Measurements from ENCODE around the gene MARK4. TPM values are rescaled to one million over a fixed set of nuclear protein-coding genes. Genes with fewer than 3 reads are reported as not detected.

The MARK4 gene
- total RNA-seq, 1 donor from 2014 or later, result 17.5 TPM

DNA sequence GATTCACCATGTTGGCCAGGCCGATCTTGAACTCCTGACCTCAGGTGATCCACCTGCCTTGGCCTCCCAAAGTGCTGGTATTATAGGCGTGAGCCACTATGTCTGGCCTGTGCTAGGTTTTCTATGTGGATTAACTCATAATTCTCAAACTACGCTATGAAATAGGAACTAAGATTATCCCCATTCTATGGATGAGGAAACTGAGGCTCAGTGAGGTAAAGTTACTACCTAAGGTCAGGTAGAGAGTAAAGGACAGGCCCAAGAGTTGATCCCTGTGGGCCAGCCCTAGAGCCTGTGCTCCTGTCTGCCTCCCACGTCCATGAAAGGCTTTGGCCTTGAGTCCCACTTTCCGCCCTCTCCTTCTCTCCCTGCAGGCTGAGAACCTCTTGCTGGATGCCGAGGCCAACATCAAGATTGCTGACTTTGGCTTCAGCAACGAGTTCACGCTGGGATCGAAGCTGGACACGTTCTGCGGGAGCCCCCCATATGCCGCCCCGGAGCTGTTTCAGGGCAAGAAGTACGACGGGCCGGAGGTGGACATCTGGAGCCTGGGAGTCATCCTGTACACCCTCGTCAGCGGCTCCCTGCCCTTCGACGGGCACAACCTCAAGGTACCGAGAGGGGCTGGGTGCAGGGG lies 20.1 kb downstream of the MARK4 start:
- no peak for ATAC-seq
- DNase-seq (ENCODE audit: low spot score), result no peak

GRCh38 chr19:45271735-45272108 lies 20.7 kb downstream of the MARK4 start:
- ATAC-seq (peak; percentile 15), DNase-seq (ENCODE audit: low spot score) (no peak)

- ATAC-seq (no peak), DNase-seq (ENCODE audit: low spot score) (no peak)
Observed at GRCh38 chr19:45273521-45273855, 22.4 kb downstream of the MARK4 start.

- no peak for ATAC-seq
- no peak for DNase-seq (ENCODE audit: low spot score)
Observed at GRCh38 chr19:45275370-45275971, 24.4 kb downstream of the MARK4 start.

GRCh38 chr19:45276284-45276687 lies 25.2 kb downstream of the MARK4 start:
- ATAC-seq (no peak), DNase-seq (ENCODE audit: low spot score) (no peak)

- DNase-seq (ENCODE audit: low spot score) (no peak), ATAC-seq (no peak)
Observed at GRCh38 chr19:45278087-45278486, 27.0 kb downstream of the MARK4 start.

DNA sequence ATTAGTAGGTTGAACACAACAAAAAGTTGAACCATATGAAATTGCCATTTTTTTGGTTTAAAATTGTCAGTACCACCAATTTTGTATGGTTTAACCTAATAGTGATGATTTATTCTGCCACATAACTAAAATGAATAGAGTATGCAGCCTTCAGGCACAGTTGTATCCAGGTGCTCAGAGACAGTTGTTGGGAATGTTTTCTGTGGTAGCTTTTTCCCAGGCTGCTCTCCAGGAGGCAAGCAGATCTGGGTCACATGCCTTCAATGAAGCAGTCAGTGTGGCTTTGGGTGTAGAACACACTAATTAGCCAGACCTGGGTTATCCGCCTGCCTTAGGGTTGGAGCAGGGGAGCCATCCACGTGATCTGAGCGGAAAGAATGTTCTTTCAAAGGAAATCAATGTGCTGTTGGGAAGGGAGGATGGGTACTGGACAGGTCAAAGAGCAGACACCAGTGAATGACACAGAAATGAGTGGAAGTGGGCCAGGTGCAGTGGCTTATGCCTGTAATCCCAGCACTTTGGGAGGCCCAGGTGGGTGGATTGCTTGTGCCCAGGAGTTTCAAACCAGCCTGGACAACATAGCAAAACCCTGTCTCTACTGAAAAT lies 28.6 kb downstream of the MARK4 start:
- DNase-seq (ENCODE audit: low spot score) (peak; percentile 92), ATAC-seq (peak; percentile 82)

- no peak for DNase-seq (ENCODE audit: low spot score)
- ATAC-seq, result peak; percentile 70
Observed at GRCh38 chr19:45280471-45280961, 29.4 kb downstream of the MARK4 start.

DNA sequence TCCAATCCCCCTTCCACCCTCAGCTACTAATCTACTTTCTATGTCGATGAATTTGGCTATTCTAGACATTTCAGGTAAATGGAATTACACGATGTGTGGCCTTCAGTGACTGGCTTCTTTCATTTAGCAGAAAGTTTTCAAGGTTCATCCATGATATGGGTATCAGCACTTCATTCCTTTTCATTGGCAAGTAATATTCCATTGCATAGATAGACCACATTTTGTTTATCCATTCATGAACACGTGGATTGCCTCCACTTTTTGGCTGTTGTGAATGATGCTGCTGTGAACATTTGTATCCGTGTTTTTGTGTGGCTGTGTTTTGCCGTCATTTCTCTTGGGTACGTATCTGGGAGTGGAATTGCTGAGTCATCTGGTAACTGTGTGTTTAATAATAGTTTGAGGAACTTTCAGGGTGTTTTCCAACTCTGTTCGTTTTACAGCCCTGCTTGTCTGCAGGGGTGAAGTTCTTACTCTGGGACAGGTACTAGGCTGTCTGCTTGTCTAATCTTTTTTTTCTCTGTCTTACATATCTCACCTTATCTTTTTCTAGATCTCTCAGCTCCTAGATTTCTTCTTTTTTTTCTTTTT lies 32.5 kb downstream of the MARK4 start:
- DNase-seq (ENCODE audit: low spot score), result no peak
- no peak for ATAC-seq

DNA sequence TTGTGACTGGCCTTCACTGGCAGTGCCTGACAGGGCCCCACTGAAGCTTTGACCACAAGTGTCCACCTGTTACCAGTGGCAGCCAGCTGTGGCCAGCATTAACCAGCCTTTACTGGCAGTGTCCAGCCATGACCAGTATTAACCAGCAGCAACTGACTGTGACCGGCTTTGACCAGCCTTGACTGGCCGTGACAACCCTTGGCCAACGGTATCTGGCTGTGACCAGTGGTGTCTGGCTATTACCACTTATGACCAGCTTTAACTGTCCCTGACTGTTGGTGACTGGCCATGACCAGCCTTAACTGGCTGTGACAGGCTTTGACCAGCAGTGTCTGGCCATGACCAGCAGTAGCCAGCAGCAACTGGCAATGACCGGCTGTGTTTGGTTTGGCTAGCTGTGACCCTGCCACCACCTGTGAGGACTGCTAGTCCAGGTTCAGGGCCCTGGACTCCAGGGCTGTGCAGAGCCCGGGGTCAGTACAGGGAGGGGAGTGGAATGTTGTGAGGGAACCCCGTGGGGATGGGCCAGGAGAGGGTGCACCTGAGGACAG lies 39.4 kb downstream of the MARK4 start:
- DNase-seq (ENCODE audit: low spot score), result peak; percentile 94
- peak; percentile 77 for ATAC-seq

DNA sequence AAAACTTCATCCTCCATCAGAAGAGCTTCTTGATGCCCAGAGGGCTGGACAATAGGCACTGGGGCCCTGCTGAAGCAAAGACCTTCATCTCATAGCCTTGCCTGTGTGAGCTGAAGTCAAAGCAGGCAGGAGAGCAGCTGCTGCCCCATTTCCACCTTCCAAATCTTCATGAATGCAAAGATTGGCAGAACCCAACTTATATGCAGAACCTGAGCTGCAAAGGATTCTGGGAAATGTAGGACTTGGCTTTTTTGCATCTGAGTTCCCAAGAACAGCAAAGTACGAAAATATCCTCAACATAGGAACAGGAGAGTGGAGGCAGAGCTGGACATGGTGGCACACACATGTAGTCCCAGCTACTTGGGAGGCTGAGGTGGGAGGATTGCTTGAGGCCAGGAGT lies 40.8 kb downstream of the MARK4 start:
- ATAC-seq (no peak), DNase-seq (ENCODE audit: low spot score) (no peak)

GRCh38 chr19:45293682-45294081 lies 42.6 kb downstream of the MARK4 start:
- no peak for ATAC-seq
- DNase-seq (ENCODE audit: low spot score), result no peak

- peak; percentile 95 for DNase-seq (ENCODE audit: low spot score)
- peak; percentile 76 for ATAC-seq
Observed at GRCh38 chr19:45294291-45295029, 43.4 kb downstream of the MARK4 start.

DNA sequence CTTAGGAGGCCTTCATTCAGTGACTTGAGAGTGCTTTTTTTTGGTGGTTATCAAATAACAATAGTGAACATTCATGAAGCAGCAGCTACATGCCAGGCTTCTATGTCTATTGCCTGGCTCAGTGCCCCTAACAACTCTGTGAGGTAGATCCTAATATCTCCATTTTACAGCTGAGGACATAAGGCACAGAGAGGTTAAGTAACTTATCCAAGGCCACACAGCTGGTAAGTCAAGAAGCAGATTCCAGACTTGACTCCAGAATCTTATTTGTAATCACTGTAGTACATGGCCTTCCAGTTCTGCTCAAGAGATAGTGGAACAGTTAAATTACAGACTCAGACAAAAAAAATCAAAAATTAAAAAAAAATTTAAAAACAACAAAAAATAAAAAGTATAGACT lies 44.8 kb downstream of the MARK4 start:
- no peak for DNase-seq (ENCODE audit: low spot score)
- no peak for ATAC-seq

DNA sequence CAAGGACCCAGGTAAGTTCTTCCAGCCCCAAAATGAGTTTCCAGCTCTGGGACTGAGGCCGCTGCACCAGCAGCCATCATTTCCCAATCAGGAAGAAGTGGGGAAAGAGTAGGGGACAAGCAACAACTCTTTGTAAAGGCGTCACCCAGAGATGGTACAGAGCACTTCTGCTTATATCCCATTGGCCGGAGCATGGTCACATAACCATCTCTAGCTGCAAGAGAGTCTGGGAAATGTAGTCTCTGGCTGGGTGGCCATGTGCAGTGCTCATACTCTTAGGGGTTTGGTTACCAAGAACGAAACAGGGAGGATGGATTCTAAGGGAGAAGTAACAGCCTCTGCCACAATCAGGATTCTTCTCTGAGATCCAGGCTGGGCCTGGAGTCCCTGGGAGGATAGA lies 45.3 kb downstream of the MARK4 start:
- ATAC-seq (no peak), DNase-seq (ENCODE audit: low spot score) (no peak)

GRCh38 chr19:45297674-45298073 lies 46.6 kb downstream of the MARK4 start:
- no peak for ATAC-seq
- no peak for DNase-seq (ENCODE audit: low spot score)

GRCh38 chr19:45298264-45298663 lies 47.2 kb downstream of the MARK4 start:
- DNase-seq (ENCODE audit: low spot score), result no peak
- no peak for ATAC-seq

- ATAC-seq, result no peak
- DNase-seq (ENCODE audit: low spot score), result no peak
Observed at GRCh38 chr19:45299719-45300118, 48.6 kb downstream of the MARK4 start.

GRCh38 chr19:45302416-45302815 lies 51.3 kb downstream of the MARK4 start:
- DNase-seq (ENCODE audit: low spot score), result no peak
- no peak for ATAC-seq

- ATAC-seq (no peak), DNase-seq (ENCODE audit: low spot score) (no peak)
Observed at GRCh38 chr19:45303269-45304060, 52.4 kb downstream of the MARK4 start.

All from left lobe of liver (tissue), 2 donors.